Fibroblast of lung (primary cell): Measurements from ENCODE around the gene RGS19. TPM values are rescaled to one million over a fixed set of nuclear protein-coding genes. Genes with fewer than 3 reads are reported as not detected.

Experiments
- DNase-seq, 2 donors: peaks; one replicate each; pipeline versions ENCODE4 v3.0.0 to v3.0.0-alpha.2; 2010; ENCODE audit warnings: low read depth in 2 of 2
- H2AFZ ChIP-seq: 2 replicates; pipeline ENCODE4 v1.5.1; 2012; ENCODE audit warnings: low read length, control low read depth, inconsistent platforms
- H3K27ac ChIP-seq: 2 replicates; pipeline ENCODE4 v1.5.1; 2011; ENCODE audit warnings: low read length, control low read depth; ENCODE audit not compliant: insufficient read depth
- H3K27me3 ChIP-seq: 2 replicates; pipeline ENCODE4 v1.5.1; 2011; ENCODE audit warnings: mild to moderate bottlenecking, low read length; ENCODE audit not compliant: control insufficient read depth, insufficient read depth
- H3K36me3 ChIP-seq: 2 replicates; pipeline ENCODE4 v1.5.1; 2011; ENCODE audit warnings: low read length; ENCODE audit not compliant: control insufficient read depth, insufficient read depth
- H3K4me1 ChIP-seq: 2 replicates; pipeline ENCODE4 v1.5.1; 2011; ENCODE audit warnings: low read length; ENCODE audit not compliant: control insufficient read depth, insufficient read depth; ENCODE audit errors: extremely low read depth
- H3K4me2 ChIP-seq: 2 replicates; pipeline ENCODE4 v1.5.1; 2011; ENCODE audit warnings: low read length, control low read depth; ENCODE audit not compliant: insufficient read depth; ENCODE audit errors: extremely low read depth
- H3K4me3 ChIP-seq, 4 experiments: fragments of 200-600 bp in 1 of 4; sonication (generic) in 1 of 4; replicated peaks in 1 of 4; 2 replicates each; pipeline ENCODE4 v1.5.1; 2011 to 2016; ENCODE audit warnings: low read length in 4 of 4, low read depth in 3 of 4, mild to moderate bottlenecking in 3 of 4, control low read depth in 2 of 4, inconsistent platforms in 1 of 4, mixed read lengths in 1 of 4; ENCODE audit not compliant: insufficient read depth in 1 of 4; ENCODE audit errors: control extremely low read depth in 1 of 4
- H3K79me2 ChIP-seq: 2 replicates; pipeline ENCODE4 v1.5.1; 2012; ENCODE audit warnings: mild to moderate bottlenecking, low read length, inconsistent platforms; ENCODE audit not compliant: control insufficient read depth, insufficient read depth
- H3K9ac ChIP-seq: 2 replicates; pipeline ENCODE4 v1.5.1; 2011; ENCODE audit warnings: mild to moderate bottlenecking, low read length, control low read depth; ENCODE audit not compliant: insufficient read depth
- H3K9me3 ChIP-seq: 2 replicates; pipeline ENCODE4 v1.5.1; 2012; ENCODE audit warnings: low read depth, low read length; ENCODE audit not compliant: control insufficient read depth, insufficient read depth
- H4K20me1 ChIP-seq: 2 replicates; pipeline ENCODE4 v1.5.1; 2011; ENCODE audit warnings: low read length; ENCODE audit not compliant: control insufficient read depth, insufficient read depth; ENCODE audit errors: extremely low read depth
- EZH2 ChIP-seq: IDR thresholded peaks from 2 replicates; pipeline ENCODE4 v1.5.1; 2012; ENCODE audit warnings: low read length, control low read depth, mild to moderate bottlenecking; ENCODE audit errors: missing control alignments
- polyA plus RNA-seq, 2 donors: library from polyadenylated mRNA; depleted of rRNA in 1 of 2; stranded (reverse) in 1 of 2; unstranded in 1 of 2; fragments of >200 nt; gene quantifications; 2 replicates each; pipeline ENCODE4 v1.2.1, GENCODE V29; 2011 to 2012; ENCODE audit warnings: missing spikeins in 1 of 2
- total RNA-seq: library from RNA; depleted of rRNA; stranded (reverse); fragments of >200 nt; gene quantifications from 2 replicates; pipeline ENCODE4 v1.2.1, GENCODE V29; 2014
- TF ChIP-seq, protein P1 (sequence below), 2 donors: IDR thresholded peaks in 1 of 2; conservative IDR thresholded peaks in 1 of 2; 1 replicate in 1 of 2; 2 replicates in 1 of 2; pipeline ENCODE4 v1.5.1; 2011 to 2012; ENCODE audit warnings: low read length in 2 of 2, control low read depth in 1 of 2, inconsistent platforms in 1 of 2, low read depth in 1 of 2, mild to moderate bottlenecking in 1 of 2

The RGS19 gene
- total and polyA plus RNA-seq, 2 donors (not counting 1 experiment from before 2014, with no cell fraction given) = 5.8 to 9.1 TPM

DNA sequence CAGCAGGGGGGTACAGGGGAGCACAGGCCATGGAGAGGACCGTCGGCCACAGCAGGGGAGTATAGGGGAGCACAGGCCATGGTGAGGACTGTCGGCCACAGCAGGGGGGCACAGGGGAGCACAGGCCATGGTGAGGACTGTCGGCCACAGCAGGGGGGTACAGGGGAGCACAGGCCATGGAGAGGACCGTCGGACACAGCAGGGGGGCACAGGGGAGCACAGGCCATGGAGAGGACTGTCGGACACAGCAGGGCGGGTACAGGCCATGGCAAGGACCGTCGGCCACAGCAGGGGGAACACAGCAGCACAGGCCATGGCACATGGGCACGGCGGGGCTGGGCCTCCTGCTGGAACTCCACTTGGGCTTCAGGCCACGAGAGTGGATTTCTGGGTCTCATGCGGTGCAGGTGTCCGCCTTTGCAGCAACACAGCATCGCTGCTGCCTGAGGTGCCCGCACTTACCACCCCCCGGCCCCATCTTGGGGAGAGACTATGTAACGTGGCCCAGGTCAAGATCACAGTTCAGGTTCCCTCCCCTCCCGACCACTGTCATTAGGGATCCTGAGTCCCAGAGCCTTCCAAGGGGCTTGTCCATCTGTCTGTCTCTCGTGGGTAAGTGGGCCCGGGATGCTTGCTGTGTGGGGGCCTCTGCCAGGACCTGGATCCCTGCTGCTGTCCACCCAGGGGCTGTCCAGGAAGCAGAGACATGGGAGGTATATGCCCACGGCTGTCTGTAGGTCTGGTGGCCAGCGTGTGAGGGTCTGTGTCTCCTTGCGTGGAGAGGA, 25.5 kb upstream of the RGS19 start:
- H4K20me1 ChIP-seq = no peaks in the 10 kb centered on the region
- H3K4me1 ChIP-seq = no peaks in the 10 kb centered on the region
- H3K9me3 ChIP-seq = no peaks in the 10 kb centered on the region
- H2AFZ ChIP-seq = no peak overlapping the region
- H3K4me3 ChIP-seq = no peak overlapping the region
- H3K4me2 ChIP-seq = no peak overlapping the region
- no peaks in the 10 kb centered on the region for H3K79me2 ChIP-seq
- no peaks in the 10 kb centered on the region for H3K36me3 ChIP-seq
- peaks cover 31% of the 10 kb centered on the region for H3K27me3 ChIP-seq
- no peak overlapping the region for H3K27ac ChIP-seq
- TF ChIP-seq EZH2 = no peak
- TF ChIP-seq, protein P1, sequence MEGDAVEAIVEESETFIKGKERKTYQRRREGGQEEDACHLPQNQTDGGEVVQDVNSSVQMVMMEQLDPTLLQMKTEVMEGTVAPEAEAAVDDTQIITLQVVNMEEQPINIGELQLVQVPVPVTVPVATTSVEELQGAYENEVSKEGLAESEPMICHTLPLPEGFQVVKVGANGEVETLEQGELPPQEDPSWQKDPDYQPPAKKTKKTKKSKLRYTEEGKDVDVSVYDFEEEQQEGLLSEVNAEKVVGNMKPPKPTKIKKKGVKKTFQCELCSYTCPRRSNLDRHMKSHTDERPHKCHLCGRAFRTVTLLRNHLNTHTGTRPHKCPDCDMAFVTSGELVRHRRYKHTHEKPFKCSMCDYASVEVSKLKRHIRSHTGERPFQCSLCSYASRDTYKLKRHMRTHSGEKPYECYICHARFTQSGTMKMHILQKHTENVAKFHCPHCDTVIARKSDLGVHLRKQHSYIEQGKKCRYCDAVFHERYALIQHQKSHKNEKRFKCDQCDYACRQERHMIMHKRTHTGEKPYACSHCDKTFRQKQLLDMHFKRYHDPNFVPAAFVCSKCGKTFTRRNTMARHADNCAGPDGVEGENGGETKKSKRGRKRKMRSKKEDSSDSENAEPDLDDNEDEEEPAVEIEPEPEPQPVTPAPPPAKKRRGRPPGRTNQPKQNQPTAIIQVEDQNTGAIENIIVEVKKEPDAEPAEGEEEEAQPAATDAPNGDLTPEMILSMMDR (conservative IDR thresholded peaks at IDR 0.05 in 1 of 2, IDR thresholded peaks at IDR 0.05 in 1 of 2; ENCODE audit: low read depth in 1 of 2, low read length in 2 of 2) = no peak
- no peak overlapping the region for H3K9ac ChIP-seq
- DNase-seq = no peak

DNA sequence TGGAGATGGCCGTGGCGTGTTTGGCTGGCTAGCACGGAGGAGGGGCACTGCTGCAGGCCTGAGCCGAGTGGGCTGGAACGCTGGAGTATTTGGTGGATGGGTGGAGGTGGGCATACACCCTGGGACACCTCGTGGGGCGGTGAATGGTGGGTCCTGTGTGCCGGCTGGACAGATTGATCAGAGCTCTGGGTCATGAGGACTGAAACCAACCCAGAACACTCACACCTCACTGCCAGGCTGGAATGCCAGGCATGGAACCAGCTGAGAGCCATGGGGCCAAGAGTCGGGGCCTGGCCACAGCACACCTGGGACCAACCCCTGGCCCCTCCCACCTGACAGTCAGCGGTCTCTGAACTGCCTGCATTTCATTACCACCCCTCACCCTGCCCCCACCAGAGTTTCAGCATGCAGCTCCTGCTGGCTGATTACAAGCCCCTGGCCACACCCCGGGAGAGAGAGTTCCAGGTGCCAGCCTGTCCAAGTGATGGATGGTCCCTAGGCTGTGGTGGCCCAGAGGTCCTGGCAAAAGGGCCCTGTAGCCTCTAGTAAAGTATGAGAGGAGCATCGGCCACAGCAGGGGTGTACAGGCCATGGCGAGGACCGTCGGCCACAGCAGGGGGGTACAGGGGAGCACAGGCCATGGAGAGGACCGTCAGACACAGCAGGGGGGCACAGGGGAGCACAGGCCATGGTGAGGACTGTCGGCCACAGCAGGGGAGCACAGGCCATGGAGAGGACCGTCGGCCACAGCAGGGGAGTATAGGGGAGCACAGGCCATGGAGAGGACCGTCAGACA, 24.8 kb upstream of the RGS19 start:
- no peaks in the 10 kb centered on the region for H4K20me1 ChIP-seq
- no peaks in the 10 kb centered on the region for H3K36me3 ChIP-seq
- no peaks in the 10 kb centered on the region for H3K79me2 ChIP-seq
- no peaks in the 10 kb centered on the region for H3K4me1 ChIP-seq
- H3K27me3 ChIP-seq = peaks cover 31% of the 10 kb centered on the region
- DNase-seq = no peak
- H3K27ac ChIP-seq = no peak overlapping the region
- no peak for TF ChIP-seq EZH2
- TF ChIP-seq, protein P1 (conservative IDR thresholded peaks at IDR 0.05 in 1 of 2, IDR thresholded peaks at IDR 0.05 in 1 of 2; ENCODE audit: low read depth in 1 of 2, low read length in 2 of 2) = no peak
- no peaks in the 10 kb centered on the region for H3K9me3 ChIP-seq
- H3K9ac ChIP-seq = no peak overlapping the region
- no peak overlapping the region for H3K4me2 ChIP-seq
- no peak overlapping the region for H2AFZ ChIP-seq
- H3K4me3 ChIP-seq = no peak overlapping the region

DNA sequence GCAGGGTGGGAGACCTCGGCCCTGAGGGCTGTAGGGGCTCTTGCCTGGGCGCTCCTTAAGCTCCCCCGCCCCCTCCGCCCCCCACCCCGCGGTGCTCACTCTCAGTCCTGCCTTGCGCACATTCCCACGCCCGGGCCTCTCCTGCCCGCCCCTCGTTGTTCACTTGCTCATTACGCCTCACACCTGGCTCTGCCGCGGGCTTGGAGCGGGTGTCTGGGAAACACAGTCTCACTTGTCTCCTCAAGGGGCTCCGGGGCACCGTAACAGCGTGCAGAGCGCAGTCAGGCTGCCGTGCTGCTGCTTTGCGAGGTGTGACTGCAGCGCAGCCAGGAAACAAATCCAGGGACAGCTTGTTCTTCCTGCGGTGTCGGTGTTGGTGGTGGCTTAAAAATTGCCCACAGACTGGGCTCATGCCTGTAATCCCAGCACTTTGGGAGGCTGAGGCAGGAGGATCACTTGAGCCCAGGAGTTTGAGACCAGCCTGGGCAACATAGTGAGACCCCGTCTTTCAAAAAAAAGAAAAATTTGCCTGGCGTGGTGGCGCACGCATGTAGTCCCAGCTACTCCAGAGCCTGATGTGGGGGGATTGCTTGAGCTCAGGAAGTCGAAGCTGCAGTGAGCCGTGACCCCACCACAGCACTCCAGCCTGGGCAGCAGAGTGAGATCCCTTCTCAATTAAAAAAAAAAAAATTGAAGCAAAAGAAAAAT, 23.5 kb upstream of the RGS19 start:
- H3K4me2 ChIP-seq = no peak overlapping the region
- H3K4me1 ChIP-seq = no peaks in the 10 kb centered on the region
- no peaks in the 10 kb centered on the region for H4K20me1 ChIP-seq
- no peak overlapping the region for H3K9ac ChIP-seq
- no peak overlapping the region for H3K27ac ChIP-seq
- peaks cover 31% of the 10 kb centered on the region for H3K27me3 ChIP-seq
- H3K36me3 ChIP-seq = no peaks in the 10 kb centered on the region
- H3K9me3 ChIP-seq = no peaks in the 10 kb centered on the region
- H2AFZ ChIP-seq = no peak overlapping the region
- no peak for TF ChIP-seq EZH2
- TF ChIP-seq, protein P1 (conservative IDR thresholded peaks at IDR 0.05 in 1 of 2, IDR thresholded peaks at IDR 0.05 in 1 of 2; ENCODE audit: low read depth in 1 of 2, low read length in 2 of 2) = no peak
- no peak overlapping the region for H3K4me3 ChIP-seq
- DNase-seq = no peak
- no peaks in the 10 kb centered on the region for H3K79me2 ChIP-seq
